Mononuclear cell (primary cell): ENCODE results near the gene NKIRAS2. TPM values are rescaled to one million over a fixed set of nuclear protein-coding genes. Genes with fewer than 3 reads are reported as not detected.
"Not testable (repeated sequence)": the region's sequence is repeated elsewhere in the genome, so short reads cannot be mapped to it uniquely, and the experiment has no call there.

Experiments used
- H3K27me3 ChIP-seq: 2 replicates; pipeline ENCODE4 v1.6.0; 2011; ENCODE audit warnings: low read length, control low read depth; ENCODE audit not compliant: insufficient read depth
- H3K4me1 ChIP-seq: 2 replicates; pipeline ENCODE4 v1.5.1; 2011; ENCODE audit warnings: mild to moderate bottlenecking, low read length, control low read depth; ENCODE audit not compliant: insufficient read depth
- H3K4me3 ChIP-seq: 2 replicates; pipeline ENCODE4 v1.5.1; 2011; ENCODE audit warnings: mild to moderate bottlenecking, low read length, moderate library complexity
- H3K9me3 ChIP-seq: 2 replicates; pipeline ENCODE4 v1.5.1; 2011; ENCODE audit warnings: low read depth, mild to moderate bottlenecking, control low read depth, low read length
- total RNA-seq: library from RNA; depleted of rRNA; stranded (reverse); fragments of >200 nt; gene quantifications from one replicate; pipeline ENCODE4 v1.2.3, GENCODE V29; 2012

The NKIRAS2 gene
- total RNA-seq, 1 donor: 21.5 TPM

DNA sequence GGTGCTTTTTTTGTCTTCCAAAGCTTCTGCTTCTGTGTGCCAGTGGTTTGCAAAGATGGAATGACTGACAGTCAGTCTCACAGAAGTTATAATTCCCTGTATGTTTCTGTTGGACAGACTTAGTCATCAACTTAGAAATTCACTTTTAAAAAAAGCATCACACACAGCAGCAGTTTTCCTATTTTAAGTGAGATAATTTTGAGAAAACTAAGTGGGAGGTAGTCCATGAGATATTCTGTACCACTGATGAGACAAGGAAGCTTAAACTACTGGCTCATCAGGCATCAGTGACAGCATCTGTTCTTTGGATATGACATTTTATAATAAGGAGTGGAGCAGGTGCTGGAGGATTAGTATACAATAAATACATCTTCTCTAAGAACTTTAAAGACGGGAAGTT, 33.3 kb upstream of the NKIRAS2 start:
- no peaks in the 10 kb centered on the region for H3K9me3 ChIP-seq
- H3K4me3 ChIP-seq: no peak overlapping the region
- H3K4me1 ChIP-seq: no peaks in the 10 kb centered on the region
- no peaks in the 10 kb centered on the region for H3K27me3 ChIP-seq

DNA sequence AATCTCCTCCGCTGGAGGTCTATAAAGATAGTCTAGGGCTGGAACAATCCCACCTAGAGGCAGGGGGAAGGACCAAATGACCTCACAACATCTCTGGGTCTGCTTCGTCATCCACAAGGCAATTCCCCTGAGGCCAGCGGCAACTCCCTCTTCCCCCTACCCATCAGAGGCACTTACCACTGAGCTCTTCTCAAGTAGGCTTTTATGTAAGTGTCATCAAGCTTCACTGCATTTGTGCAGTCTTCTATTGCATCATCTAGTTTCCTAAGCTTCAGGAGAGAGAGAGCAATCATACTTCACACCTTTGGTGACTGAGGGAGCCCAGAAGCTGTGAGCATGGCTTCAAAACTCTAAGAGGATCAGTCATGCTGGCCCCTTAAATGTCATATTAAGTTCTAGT, 32.2 kb upstream of the NKIRAS2 start:
- Histone ChIP-seq H3K9me3 (no peaks in the 10 kb centered on the region), H3K4me3 (no peak overlapping the region), H3K27me3 (no peaks in the 10 kb centered on the region), H3K4me1 (no peaks in the 10 kb centered on the region)

DNA sequence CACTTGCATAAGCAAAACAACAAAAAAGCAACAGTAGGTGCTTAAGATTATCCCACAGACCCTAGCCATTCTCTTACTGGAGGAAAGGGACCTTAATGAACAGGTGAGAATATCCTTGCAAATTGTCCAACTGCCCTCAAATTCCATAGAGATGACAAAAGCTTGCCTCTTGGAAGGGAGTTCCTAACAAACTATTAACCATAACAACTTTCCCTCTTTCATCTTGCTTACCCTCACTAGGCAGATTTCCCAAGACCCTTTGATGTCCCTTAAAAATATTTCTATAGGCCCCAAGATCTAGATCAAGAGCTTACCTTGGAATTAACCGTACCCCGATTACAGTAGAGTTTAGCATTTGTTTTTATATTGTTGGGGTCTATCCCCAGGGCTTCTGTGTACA, 31.5 kb upstream of the NKIRAS2 start:
- H3K4me3 ChIP-seq: no peak overlapping the region
- no peaks in the 10 kb centered on the region for H3K4me1 ChIP-seq
- H3K9me3 ChIP-seq: no peaks in the 10 kb centered on the region
- H3K27me3 ChIP-seq: no peaks in the 10 kb centered on the region

DNA sequence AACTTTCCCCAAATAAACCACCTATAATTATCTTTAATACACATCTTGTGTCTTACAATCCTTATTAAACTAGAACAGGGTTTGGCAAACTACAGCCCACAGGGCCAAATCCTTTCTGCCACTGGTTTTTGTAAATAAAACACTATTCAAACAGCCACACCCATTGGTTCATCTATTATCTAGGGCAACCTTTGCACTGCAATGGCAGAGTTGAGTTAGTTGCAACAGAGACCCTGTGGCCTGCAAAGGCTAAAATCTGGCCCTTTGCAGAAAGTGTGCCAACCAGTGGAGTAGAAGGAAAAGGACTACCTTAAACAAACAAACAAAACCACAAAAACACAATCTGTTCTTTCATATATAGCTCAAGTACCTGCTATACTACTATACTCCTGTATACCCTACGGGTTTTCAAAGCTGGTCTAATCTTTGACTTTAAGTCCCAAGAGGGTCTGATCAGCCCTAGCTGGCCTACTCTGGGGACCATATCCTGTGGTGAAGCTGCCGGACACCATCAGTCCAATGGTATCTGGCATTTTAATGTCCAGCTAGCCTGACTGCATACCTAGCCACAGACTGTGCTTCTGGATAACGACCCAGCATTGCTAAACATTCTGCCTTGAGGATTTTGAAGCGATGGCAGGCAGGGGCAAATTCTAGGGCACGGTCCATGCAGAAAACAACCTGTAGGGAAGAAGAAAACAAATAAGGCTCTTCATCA, 30.0 kb upstream of the NKIRAS2 start:
- no peaks in the 10 kb centered on the region for H3K27me3 ChIP-seq
- no peaks in the 10 kb centered on the region for H3K4me1 ChIP-seq

DNA sequence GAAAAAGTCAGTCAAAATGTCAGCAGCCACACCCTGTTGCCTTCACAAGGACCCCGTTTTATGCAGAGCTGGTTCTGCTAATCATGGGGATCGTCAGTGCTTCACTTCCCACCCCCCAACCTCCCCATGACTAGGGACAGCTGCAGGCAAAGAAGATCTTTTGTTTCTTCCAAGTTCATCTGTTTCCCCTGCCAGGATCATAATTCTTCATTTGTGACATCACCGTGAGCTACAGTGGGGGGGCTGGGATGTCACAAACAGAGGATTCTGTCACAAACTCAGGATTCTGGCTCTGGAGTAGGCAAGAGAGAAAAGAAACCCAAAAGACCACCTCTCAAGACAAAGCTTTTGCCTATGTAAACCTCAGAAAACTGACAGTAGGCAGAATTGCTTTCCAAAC, 27.3 kb upstream of the NKIRAS2 start:
- H3K4me3 ChIP-seq: no peak overlapping the region
- peaks cover 7% of the 10 kb centered on the region for H3K4me1 ChIP-seq
- H3K27me3 ChIP-seq: no peaks in the 10 kb centered on the region
- H3K9me3 ChIP-seq: no peaks in the 10 kb centered on the region

More for the DNA sequence above, 30.0 kb upstream of the NKIRAS2 start:
- H3K9me3 ChIP-seq: no peaks in the 10 kb centered on the region
- no peak overlapping the region for H3K4me3 ChIP-seq

DNA sequence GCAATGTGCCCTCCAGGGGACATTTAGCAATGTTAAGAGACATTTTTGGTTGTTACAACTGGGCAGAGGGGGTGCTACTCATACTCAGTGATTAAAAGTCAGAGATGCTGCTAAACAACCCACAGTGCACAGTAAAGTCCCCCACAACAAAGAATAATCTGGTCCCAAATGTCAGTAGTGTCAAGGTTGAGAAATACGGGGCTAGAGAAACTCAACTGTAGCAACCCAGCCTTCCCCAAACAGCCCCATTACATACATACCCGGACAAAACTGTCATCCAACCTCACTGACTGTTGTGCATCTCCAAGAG, 23.1 kb upstream of the NKIRAS2 start:
- Histone ChIP-seq H3K4me1 (peaks cover 7% of the 10 kb centered on the region), H3K4me3 (no peak overlapping the region), H3K27me3 (no peaks in the 10 kb centered on the region), H3K9me3 (no peaks in the 10 kb centered on the region)

DNA sequence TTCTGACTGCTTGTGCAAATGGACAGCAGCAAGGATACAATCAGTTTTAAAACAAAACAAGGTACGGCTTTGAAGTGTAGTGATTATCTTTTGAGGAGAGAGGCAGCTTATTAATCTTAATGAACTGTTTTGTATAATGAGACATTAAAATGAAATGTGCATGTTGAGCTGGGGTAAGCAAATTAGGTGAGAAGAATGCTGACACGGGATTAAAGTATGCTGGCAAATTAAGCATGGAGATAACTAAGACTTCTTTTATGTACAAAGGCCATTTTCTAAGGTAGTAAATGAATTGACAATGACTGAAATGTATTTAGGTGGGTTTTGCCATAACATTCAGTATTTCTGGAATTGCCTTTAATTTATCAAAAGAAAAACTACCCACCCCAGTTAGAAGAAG, 21.4 kb upstream of the NKIRAS2 start:
- no peaks in the 10 kb centered on the region for H3K27me3 ChIP-seq
- no peaks in the 10 kb centered on the region for H3K9me3 ChIP-seq
- no peak overlapping the region for H3K4me3 ChIP-seq
- H3K4me1 ChIP-seq: peaks cover 21% of the 10 kb centered on the region

DNA sequence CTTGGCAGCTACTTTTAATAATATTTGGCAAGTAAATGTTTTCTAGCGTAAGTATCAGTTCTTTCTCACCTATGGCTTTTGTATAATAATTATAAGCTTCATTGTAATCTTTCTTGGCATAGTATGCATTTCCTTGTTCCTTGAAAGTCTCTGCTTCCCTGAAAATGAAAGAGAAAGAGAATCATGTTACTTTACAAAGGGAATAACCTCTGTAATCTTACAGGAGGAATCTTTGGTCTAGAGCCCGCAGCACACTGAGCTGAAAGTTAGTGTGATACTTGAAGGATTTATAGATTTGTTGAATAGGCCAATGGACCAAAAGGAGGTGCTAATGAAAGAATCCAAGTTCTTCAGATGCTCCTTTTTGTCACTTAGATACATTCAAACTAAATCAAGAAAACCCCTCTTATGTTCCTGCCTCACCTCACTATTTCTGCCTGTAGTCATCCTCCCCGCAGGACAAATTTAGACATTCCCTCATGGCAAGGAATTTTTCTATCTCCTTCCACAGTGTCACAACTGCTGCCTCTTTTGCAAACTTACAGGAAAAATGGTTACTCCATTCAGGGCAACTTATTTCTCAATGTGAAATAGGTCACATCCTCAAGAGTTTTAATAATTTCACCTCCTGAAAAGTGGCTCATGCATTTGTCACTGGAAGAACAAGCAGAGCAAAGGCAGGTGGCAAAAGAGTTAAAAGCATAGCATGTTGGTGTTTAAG, 19.3 kb upstream of the NKIRAS2 start:
- H3K27me3 ChIP-seq: no peaks in the 10 kb centered on the region
- no peaks in the 10 kb centered on the region for H3K9me3 ChIP-seq
- H3K4me1 ChIP-seq: peaks cover 21% of the 10 kb centered on the region
- H3K4me3 ChIP-seq: no peak overlapping the region

DNA sequence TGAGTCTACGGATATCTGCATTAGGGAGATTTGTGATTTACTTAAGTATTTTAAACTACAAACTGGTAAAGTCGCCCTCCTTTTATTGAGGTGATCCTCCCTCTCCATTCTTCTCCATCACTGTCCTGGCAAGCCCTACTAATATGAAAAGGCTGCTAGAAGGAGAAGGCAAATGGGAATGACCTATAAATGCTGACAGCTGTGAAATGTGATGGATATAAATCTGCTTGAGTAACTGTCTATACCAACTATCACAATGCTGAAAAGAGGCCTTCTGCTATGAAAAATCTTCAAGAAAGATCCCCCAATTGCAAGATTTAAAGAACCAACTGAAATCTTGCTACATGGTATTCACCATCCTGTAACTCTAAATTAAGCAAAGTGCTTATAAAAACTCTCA, 18.2 kb upstream of the NKIRAS2 start:
- Histone ChIP-seq H3K4me1 (peaks cover 27% of the 10 kb centered on the region), H3K27me3 (no peaks in the 10 kb centered on the region), H3K4me3 (no peak overlapping the region), H3K9me3 (no peaks in the 10 kb centered on the region)

DNA sequence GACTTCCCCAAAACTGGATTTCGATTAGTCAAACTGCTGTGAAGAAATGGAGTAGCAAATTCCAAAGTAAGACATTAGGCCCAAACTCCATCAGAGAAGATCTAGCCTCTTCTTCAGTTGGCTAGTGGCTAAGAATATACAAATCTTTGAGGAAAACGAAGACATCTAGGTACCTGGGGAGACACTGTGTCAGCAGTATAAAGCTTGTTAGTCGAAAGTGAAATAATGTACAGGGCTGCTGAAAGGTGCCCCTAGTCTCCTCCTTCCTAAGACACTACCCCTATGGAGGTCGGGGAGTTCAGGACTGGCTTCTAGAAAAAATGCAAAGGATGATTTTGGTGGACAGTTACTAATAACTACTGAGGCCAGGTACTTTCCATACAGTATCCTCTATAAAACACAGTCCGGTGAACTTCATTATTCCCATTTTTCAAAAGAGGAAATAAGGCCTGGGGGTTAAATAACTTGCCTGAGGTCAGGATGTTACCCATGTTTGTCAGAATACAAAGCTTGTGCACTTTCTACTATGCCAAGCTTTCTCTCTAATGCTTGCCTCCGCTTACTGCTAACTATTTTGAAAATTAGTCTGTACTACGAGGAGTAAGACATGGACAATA, 17.6 kb upstream of the NKIRAS2 start:
- Histone ChIP-seq H3K27me3 (no peaks in the 10 kb centered on the region), H3K9me3 (no peaks in the 10 kb centered on the region), H3K4me1 (peaks cover 26% of the 10 kb centered on the region), H3K4me3 (no peak overlapping the region)

DNA sequence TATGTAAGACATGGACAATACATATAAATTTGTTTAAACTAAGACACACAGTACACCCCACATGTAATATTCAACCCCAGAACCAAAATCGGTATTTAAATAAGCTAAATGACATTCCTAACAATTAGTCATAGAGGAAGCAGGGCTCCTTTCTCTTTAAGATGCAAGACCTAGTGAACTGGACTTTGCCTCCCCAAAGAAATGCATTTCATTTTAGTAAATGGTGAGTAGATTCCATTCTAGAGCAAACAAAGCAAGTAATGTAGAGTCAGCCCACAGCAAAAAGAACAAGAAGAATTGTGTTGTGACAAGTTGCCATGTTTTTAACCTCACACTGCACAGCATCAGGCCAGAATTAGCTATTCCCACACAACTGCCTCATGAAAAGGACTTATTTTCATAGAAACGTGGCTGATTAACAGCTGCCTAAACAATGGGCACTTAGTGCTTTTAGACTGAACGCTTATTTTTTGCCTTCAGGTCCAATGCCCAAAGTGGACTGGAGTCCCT, 17.0 kb upstream of the NKIRAS2 start:
- Histone ChIP-seq H3K4me1 (peaks cover 28% of the 10 kb centered on the region), H3K27me3 (no peaks in the 10 kb centered on the region), H3K4me3 (no peak overlapping the region), H3K9me3 (no peaks in the 10 kb centered on the region)

DNA sequence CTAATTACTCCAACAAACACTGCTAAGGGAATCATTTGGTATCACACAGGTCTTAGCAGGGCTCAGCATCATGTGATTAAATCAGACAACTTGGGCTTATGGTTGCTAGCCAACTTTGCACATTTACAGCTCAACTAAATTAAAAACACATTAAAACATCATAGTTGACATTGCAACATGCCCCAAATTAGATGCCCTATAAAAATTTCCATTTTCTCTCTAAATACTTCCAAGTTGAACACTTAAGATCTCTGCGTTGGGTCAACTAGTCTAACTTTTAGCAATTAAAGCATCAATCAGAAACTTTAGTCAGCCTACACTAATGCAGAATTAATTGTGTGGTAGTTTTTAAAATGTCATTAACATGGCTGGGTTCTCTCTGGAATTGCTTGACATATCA, 14.7 kb upstream of the NKIRAS2 start:
- Histone ChIP-seq H3K4me3 (no peak overlapping the region), H3K27me3 (no peaks in the 10 kb centered on the region), H3K9me3 (no peaks in the 10 kb centered on the region), H3K4me1 (peaks cover 44% of the 10 kb centered on the region)

DNA sequence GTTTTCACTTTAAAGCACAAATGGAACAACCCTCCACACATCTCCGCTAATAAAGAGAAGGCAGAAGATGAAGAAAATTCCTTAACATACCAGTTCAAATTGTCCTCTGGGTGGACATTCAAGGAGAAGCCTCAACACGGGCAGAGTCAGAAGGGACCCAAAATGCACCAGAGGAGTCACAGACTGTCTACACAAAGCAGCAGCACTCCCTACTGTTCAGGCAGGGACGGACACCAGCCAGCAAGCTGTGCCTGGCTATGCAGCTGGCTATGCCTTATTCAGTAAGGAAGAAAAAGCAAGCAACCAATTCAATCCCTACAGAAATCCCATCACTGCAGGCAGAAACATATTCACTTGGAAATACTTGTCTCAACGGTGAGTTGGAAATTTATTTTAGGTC, 10.7 kb upstream of the NKIRAS2 start:
- Histone ChIP-seq H3K27me3 (no peaks in the 10 kb centered on the region), H3K4me1 (peaks cover 71% of the 10 kb centered on the region), H3K9me3 (no peaks in the 10 kb centered on the region), H3K4me3 (no peak overlapping the region)

DNA sequence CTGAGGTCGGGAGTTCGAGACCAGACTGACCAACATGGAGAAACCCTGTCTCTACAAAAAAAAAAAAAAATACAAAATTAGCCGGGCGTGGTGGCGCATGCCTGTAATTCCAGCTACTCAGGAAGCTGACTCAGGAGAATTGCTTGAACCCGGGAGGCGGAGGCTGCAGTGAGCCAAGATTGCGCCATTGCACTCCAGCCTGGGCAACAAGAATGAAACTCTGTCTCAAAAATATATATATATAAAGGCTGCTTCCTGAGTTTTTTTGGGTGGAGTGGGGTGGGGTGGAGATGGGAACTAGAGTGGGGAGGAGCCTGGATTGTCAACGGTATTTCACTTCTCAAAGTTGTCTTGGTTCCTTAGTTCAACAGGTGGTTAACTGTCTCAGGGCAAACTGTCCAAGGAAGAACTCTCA, 9.6 kb upstream of the NKIRAS2 start:
- H3K9me3 ChIP-seq, H3K4me3 ChIP-seq: not testable (repeated sequence)
- H3K4me1 ChIP-seq: peaks cover 81% of the 10 kb centered on the region

DNA sequence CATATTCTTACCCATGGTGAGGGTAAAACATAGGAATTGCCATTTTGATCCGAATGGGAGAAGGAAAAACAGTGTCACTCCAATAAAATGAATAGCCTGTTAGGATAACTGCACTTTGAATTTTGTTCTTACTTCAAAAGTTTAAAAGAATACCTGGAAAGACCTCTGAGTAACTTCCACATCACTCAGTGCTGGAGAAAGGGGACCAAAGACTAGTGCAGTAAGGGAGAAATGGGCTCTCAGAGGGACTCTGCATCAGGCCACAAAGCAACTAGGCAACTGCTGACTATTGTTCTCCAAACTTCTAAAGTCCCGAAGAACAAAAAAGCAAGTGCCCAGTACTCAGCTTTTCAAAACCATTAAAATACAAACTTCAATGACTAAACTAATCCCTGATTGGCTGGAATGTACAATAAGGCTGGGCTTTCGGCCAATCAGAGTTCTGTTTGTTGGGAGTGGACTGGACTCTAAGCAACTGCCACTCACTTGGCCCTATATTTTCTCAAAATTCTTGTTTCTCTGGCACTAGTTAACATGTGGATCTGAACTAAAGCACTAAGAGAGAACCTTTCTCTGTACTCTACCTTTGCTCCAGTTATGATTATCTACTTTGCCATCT, 8.9 kb upstream of the NKIRAS2 start:
- H3K4me3 ChIP-seq: no peak overlapping the region

More for the DNA sequence above, 9.6 kb upstream of the NKIRAS2 start:
- not testable (repeated sequence) for H3K27me3 ChIP-seq

More for the DNA sequence above, 8.9 kb upstream of the NKIRAS2 start:
- Histone ChIP-seq H3K4me1 (peaks cover 84% of the 10 kb centered on the region), H3K9me3 (no peaks in the 10 kb centered on the region), H3K27me3 (no peaks in the 10 kb centered on the region)
